ENCODE results near the gene RNU11. TPM values are rescaled to one million over a fixed set of nuclear protein-coding genes. Genes with fewer than 3 reads are reported as not detected.

The RNU11 gene
- total RNA-seq, 5 donors from 2014 or later (not counting 1 experiment from before 2014, with no cell fraction given), result not detected

- Histone ChIP-seq H3K36me3 (ENCODE audit: control insufficient read depth in 2 of 2, extremely low read depth in 1 of 2, insufficient read depth in 1 of 2, low read length in 1 of 2) (peaks cover 9 to 61% of the 10 kb centered on the region in 2 donors), H3K27ac (ENCODE audit: low read length) (no peak overlapping the region), H3K4me3 (ENCODE audit: control insufficient read depth in 1 of 2, extremely low read depth in 1 of 2, low read length in 1 of 2) (no peak overlapping the region), H3K27me3 (replicated peaks in 1 of 2; ENCODE audit: control insufficient read depth in 2 of 2, extremely low read depth in 1 of 2, insufficient read depth in 2 of 2, low read length in 1 of 2) (no peaks in the 10 kb centered on the region), H3K9me3 (no peaks in the 10 kb centered on the region), H3K4me1 (ENCODE audit: control insufficient read depth in 1 of 2, extremely low read depth in 1 of 2, insufficient read depth in 2 of 2, low read length in 2 of 2) (no peaks in the 10 kb centered on the region)
- Mint-ChIP-seq H3K27me3 (no peaks in the 10 kb centered on the region), H3K4me1 (no peaks in the 10 kb centered on the region), H3K27ac (no peak overlapping the region), H3K36me3 (peaks cover 38% of the 10 kb centered on the region), H3K9me3 (no peaks in the 10 kb centered on the region), H3K4me3 (no peak overlapping the region)
- 94% methylated on average over 5 of the region's 5 CpGs for WGBS (ENCODE audit: insufficient coverage)
- no peak for ATAC-seq (replicated peaks in 1 of 4)
- no peak for DNase-seq
- POLR2A ChIA-PET, result no interaction called here
- CTCF ChIA-PET, result no interaction called here
Measured at GRCh38 chr1:28613175-28613574, 35.2 kb upstream of the RNU11 start.

- Mint-ChIP-seq H3K4me1 (peaks cover 12 to 15% (median 14%) of the 10 kb centered on the region in 3 donors), H3K4me3 (no peak overlapping the region), H3K36me3 (peaks cover 4% of the 10 kb centered on the region), H3K27ac (peak overlapping the region in 1 of 2 donors; percentile 22), H3K9me3 (no peaks in the 10 kb centered on the region), H3K27me3 (no peaks in the 10 kb centered on the region)
- no peaks in the 10 kb centered on the region for H3K27me3 ChIP-seq (replicated peaks in 1 of 2; ENCODE audit: control insufficient read depth in 2 of 2, extremely low read depth in 1 of 2, insufficient read depth in 2 of 2, low read length in 1 of 2)
- ChIA-PET POLR2A (no interaction called here), CTCF (no interaction called here)
- no CpG with 5 or more reads among the region's 1 CpG for WGBS (ENCODE audit: insufficient coverage)
- no peaks in the 10 kb centered on the region for H3K9me3 ChIP-seq
- no peak overlapping the region for H3K4me3 ChIP-seq (ENCODE audit: control insufficient read depth in 1 of 2, extremely low read depth in 1 of 2, low read length in 1 of 2)
- H3K4me1 ChIP-seq (ENCODE audit: control insufficient read depth in 1 of 2, extremely low read depth in 1 of 2, insufficient read depth in 2 of 2, low read length in 2 of 2), result peaks cover 0 to 2% of the 10 kb centered on the region in 2 experiments
- DNase-seq, result no peak
- no peak overlapping the region for H3K27ac ChIP-seq (ENCODE audit: low read length)
- no peak for ATAC-seq (replicated peaks in 1 of 4)
- H3K36me3 ChIP-seq (ENCODE audit: control insufficient read depth in 2 of 2, extremely low read depth in 1 of 2, insufficient read depth in 1 of 2, low read length in 1 of 2), result no peaks in the 10 kb centered on the region
Measured at GRCh38 chr1:28631713-28632112, 16.7 kb upstream of the RNU11 start.

- no peaks in the 10 kb centered on the region for H3K27me3 ChIP-seq (replicated peaks in 1 of 2; ENCODE audit: control insufficient read depth in 2 of 2, extremely low read depth in 1 of 2, insufficient read depth in 2 of 2, low read length in 1 of 2)
- peaks cover 2% of the 10 kb centered on the region in 2 experiments for H3K4me1 ChIP-seq (ENCODE audit: control insufficient read depth in 1 of 2, extremely low read depth in 1 of 2, insufficient read depth in 2 of 2, low read length in 2 of 2)
- H3K36me3 ChIP-seq (ENCODE audit: control insufficient read depth in 2 of 2, extremely low read depth in 1 of 2, insufficient read depth in 1 of 2, low read length in 1 of 2), result no peaks in the 10 kb centered on the region
- no peak overlapping the region for H3K4me3 Mint-ChIP-seq
- peaks cover 13 to 19% (median 14%) of the 10 kb centered on the region in 3 donors for H3K4me1 Mint-ChIP-seq
- no peak overlapping the region for H3K4me3 ChIP-seq (ENCODE audit: control insufficient read depth in 1 of 2, extremely low read depth in 1 of 2, low read length in 1 of 2)
- H3K9me3 Mint-ChIP-seq, result no peaks in the 10 kb centered on the region
- H3K27me3 Mint-ChIP-seq, result no peaks in the 10 kb centered on the region
- no peak overlapping the region for H3K27ac ChIP-seq (ENCODE audit: low read length)
- H3K9me3 ChIP-seq, result no peaks in the 10 kb centered on the region
- peaks cover 4% of the 10 kb centered on the region for H3K36me3 Mint-ChIP-seq
- ATAC-seq (replicated peaks in 1 of 4) (no peak), DNase-seq (no peak)
- peak overlapping the region in 1 of 2 donors; percentile 5 for H3K27ac Mint-ChIP-seq
- ChIA-PET POLR2A (interaction anchor here in 1 of 2 donors (0.6 kb wide), 1 partner anchor 331 kb away, joined by 5 read pairs; no protein-coding TSS in a partner anchor), CTCF (interaction anchor here in 1 of 2 donors (0.7 kb wide), 1 partner anchor 127 kb away, joined by 4 read pairs; the partner anchor contains the start of gene RCC1)
- 100% methylated on average over 2 of the region's 4 CpGs for WGBS (ENCODE audit: insufficient coverage)
Measured at GRCh38 chr1:28632560-28632959, 15.8 kb upstream of the RNU11 start.

- ChIA-PET CTCF (interaction anchor here (1.0 to 3.3 kb wide), 3 partner anchors 96 to 236 kb away, joined by 4 to 10 read pairs (median 7); partner anchors contain the start of gene YTHDF2 (in 1 of the 2)), POLR2A (interaction anchor here in 1 of 2 donors (0.6 kb wide), 2 partner anchors 32 to 95 kb away, joined by 3 to 7 read pairs; no protein-coding TSS in a partner anchor)
- Histone ChIP-seq H3K27ac (ENCODE audit: low read length) (no peak overlapping the region), H3K4me3 (ENCODE audit: control insufficient read depth in 1 of 2, extremely low read depth in 1 of 2, low read length in 1 of 2) (no peak overlapping the region), H3K4me1 (ENCODE audit: control insufficient read depth in 1 of 2, extremely low read depth in 1 of 2, insufficient read depth in 2 of 2, low read length in 2 of 2) (peaks cover 24 to 26% of the 10 kb centered on the region in 2 experiments), H3K27me3 (replicated peaks in 1 of 2; ENCODE audit: control insufficient read depth in 2 of 2, extremely low read depth in 1 of 2, insufficient read depth in 2 of 2, low read length in 1 of 2) (no peaks in the 10 kb centered on the region), H3K9me3 (no peaks in the 10 kb centered on the region), H3K36me3 (ENCODE audit: control insufficient read depth in 2 of 2, extremely low read depth in 1 of 2, insufficient read depth in 1 of 2, low read length in 1 of 2) (no peaks in the 10 kb centered on the region)
- Mint-ChIP-seq H3K9me3 (no peaks in the 10 kb centered on the region), H3K4me1 (peaks cover 49 to 58% (median 54%) of the 10 kb centered on the region in 3 donors), H3K27ac (peak overlapping the region in 1 of 2 donors; percentile 58), H3K36me3 (no peaks in the 10 kb centered on the region), H3K4me3 (peak overlapping the region; percentile 94 to 100 (median 95)), H3K27me3 (no peaks in the 10 kb centered on the region)
- peak in 28 of 35 experiments; percentile 7 to 61 (median 26) for DNase-seq
- no CpG with 5 or more reads among the region's 1 CpG for WGBS (ENCODE audit: insufficient coverage)
- ATAC-seq (replicated peaks in 1 of 4), result no peak
Measured at GRCh38 chr1:28640766-28641165, 7.6 kb upstream of the RNU11 start.

- Histone ChIP-seq H3K4me3 (ENCODE audit: control insufficient read depth in 1 of 2, extremely low read depth in 1 of 2, low read length in 1 of 2) (peak overlapping the region; percentile 88 to 92), H3K36me3 (ENCODE audit: control insufficient read depth in 2 of 2, extremely low read depth in 1 of 2, insufficient read depth in 1 of 2, low read length in 1 of 2) (no peaks in the 10 kb centered on the region), H3K4me1 (ENCODE audit: control insufficient read depth in 1 of 2, extremely low read depth in 1 of 2, insufficient read depth in 2 of 2, low read length in 2 of 2) (peaks cover 24 to 26% of the 10 kb centered on the region in 2 experiments), H3K27ac (ENCODE audit: low read length) (peak overlapping the region; percentile 76), H3K27me3 (replicated peaks in 1 of 2; ENCODE audit: control insufficient read depth in 2 of 2, extremely low read depth in 1 of 2, insufficient read depth in 2 of 2, low read length in 1 of 2) (no peaks in the 10 kb centered on the region), H3K9me3 (no peaks in the 10 kb centered on the region)
- CTCF ChIA-PET, result interaction anchor here in 1 of 2 donors (1.0 to 3.3 kb wide), 8 partner anchors 26 to 540 kb away, joined by 3 to 92 read pairs (median 6); partner anchors contain the start of genes GMEB1, SRSF4 and YTHDF2
- peak; percentile 5 to 39 (median 25) for ATAC-seq (replicated peaks in 1 of 4)
- no peaks in the 10 kb centered on the region for H3K36me3 Mint-ChIP-seq
- POLR2A ChIA-PET, result interaction anchor here (0.6 to 2.5 kb wide), 11 partner anchors 26 to 972 kb away, joined by 3 to 65 read pairs (median 6); partner anchors contain the start of genes YTHDF2 (in 2 of the 2), GMEB1 (in 1 of the 2) and SRSF4 (in 1 of the 2)
- under 1% methylated on average over 24 of the region's 26 CpGs for WGBS (ENCODE audit: insufficient coverage)
- peak overlapping the region; percentile 96 to 99 for H3K27ac Mint-ChIP-seq
- H3K4me3 Mint-ChIP-seq, result peak overlapping the region; percentile 94 to 100 (median 95)
- DNase-seq, result peak in 3 of 35 experiments; percentile 4 to 10 (median 6)
- no peaks in the 10 kb centered on the region for H3K9me3 Mint-ChIP-seq
- peaks cover 50 to 53% (median 53%) of the 10 kb centered on the region in 3 donors for H3K4me1 Mint-ChIP-seq
- H3K27me3 Mint-ChIP-seq, result no peaks in the 10 kb centered on the region
Measured at GRCh38 chr1:28642056-28642846, 6.1 kb upstream of the RNU11 start.

All from T-cell (primary cell).